A673 (cell line): ENCODE results near the gene GRID2. TPM values are rescaled to one million over a fixed set of nuclear protein-coding genes. Genes with fewer than 3 reads are reported as not detected.

ENCODE experiments used
- BruUV-seq: library from RNA; stranded (reverse); fragments of 400-500 nt; replicated peaks from 2 replicates; lab custom pipeline; 2021; lab: Mats Ljungman, UMichigan
- CTCF ChIA-PET: fragments of 300-600 bp; sonication (Branson Sonifier 250); formaldehyde crosslinking; loops from one replicate; lab custom pipeline; 2022; ENCODE audit warnings: antibody characterized with exemption; lab: Charles Lee
- POLR2A ChIA-PET: fragments of 300-600 bp; sonication (Branson Sonifier 250); formaldehyde crosslinking; loops from one replicate; lab custom pipeline; 2022; ENCODE audit warnings: antibody characterized with exemption; ENCODE audit not compliant: low non-redundant PET; lab: Charles Lee
- DNase-seq: peaks from one replicate; pipeline ENCODE4 v3.0.0-alpha.2; 2015; ENCODE audit warnings: low spot score
- H3K27ac ChIP-seq: fragments of 200-600 bp; sonication (generic); 2 replicates; pipeline ENCODE4 v1.5.1; 2016; ENCODE audit warnings: mixed run types, low read depth, mild to moderate bottlenecking, mixed read lengths, antibody characterized with exemption, low read length; ENCODE audit not compliant: poor library complexity, severe bottlenecking
- H3K27me3 ChIP-seq: fragments of 200-600 bp; sonication (generic); replicated peaks from 2 replicates; pipeline ENCODE4 v1.6.1; 2017; ENCODE audit warnings: mixed run types, low read depth, mild to moderate bottlenecking, mixed read lengths, antibody characterized with exemption, low read length; ENCODE audit not compliant: insufficient read depth, poor library complexity
- H3K36me3 ChIP-seq: fragments of 200-600 bp; sonication (generic); 2 replicates; pipeline ENCODE4 v1.6.1; 2016; ENCODE audit warnings: mixed run types, mild to moderate bottlenecking, mixed read lengths, antibody characterized with exemption, low read length; ENCODE audit not compliant: insufficient read depth, poor library complexity, severe bottlenecking
- H3K4me1 ChIP-seq: fragments of 200-600 bp; sonication (generic); 2 replicates; pipeline ENCODE4 v1.6.1; 2017; ENCODE audit warnings: mixed run types, mild to moderate bottlenecking, mixed read lengths, antibody characterized with exemption, low read length; ENCODE audit not compliant: insufficient read depth, poor library complexity, severe bottlenecking
- H3K4me3 ChIP-seq: fragments of 200-600 bp; sonication (generic); 2 replicates; pipeline ENCODE4 v1.5.1; 2016; ENCODE audit warnings: low read depth, mixed run types, mild to moderate bottlenecking, mixed read lengths, low read length; ENCODE audit not compliant: poor library complexity, severe bottlenecking
- H3K9me3 ChIP-seq: fragments of 200-600 bp; sonication (generic); 2 replicates; pipeline ENCODE4 v1.6.1; 2016; ENCODE audit warnings: mixed run types, low read depth, mild to moderate bottlenecking, mixed read lengths, antibody characterized with exemption, low read length; ENCODE audit not compliant: poor library complexity, severe bottlenecking
- EZH2 ChIP-seq: fragments of 200-600 bp; sonication (generic); IDR thresholded peaks from 2 replicates; pipeline ENCODE4 v1.6.1; 2017; ENCODE audit warnings: borderline replicate concordance, low read depth, mild to moderate bottlenecking, mixed read lengths, antibody characterized with exemption, low read length; ENCODE audit not compliant: poor library complexity, severe bottlenecking
- intact Hi-C: fragments of 100-400 bp; cut with micrococcal nuclease; formaldehyde crosslinking; loops from one replicate; pipeline ENCODE4 v1.10.0; 2022; ENCODE audit not compliant: unreplicated experiment
- total RNA-seq: library from RNA; stranded (reverse); gene quantifications from 2 replicates; pipeline ENCODE4 v1.2.3, GENCODE V29; 2021
- TF ChIP-seq, protein P1 (sequence below): fragments of 300-800, 200-600 bp; sonication (generic); conservative IDR thresholded peaks from 2 replicates; pipeline ENCODE4 v1.5.1; 2017; ENCODE audit warnings: low read depth, mild to moderate bottlenecking, antibody characterized with exemption, low read length, moderate library complexity, mixed read lengths

GRID2 gene
- total RNA-seq, 1 experiment from 2014 or later: not detected

DNA sequence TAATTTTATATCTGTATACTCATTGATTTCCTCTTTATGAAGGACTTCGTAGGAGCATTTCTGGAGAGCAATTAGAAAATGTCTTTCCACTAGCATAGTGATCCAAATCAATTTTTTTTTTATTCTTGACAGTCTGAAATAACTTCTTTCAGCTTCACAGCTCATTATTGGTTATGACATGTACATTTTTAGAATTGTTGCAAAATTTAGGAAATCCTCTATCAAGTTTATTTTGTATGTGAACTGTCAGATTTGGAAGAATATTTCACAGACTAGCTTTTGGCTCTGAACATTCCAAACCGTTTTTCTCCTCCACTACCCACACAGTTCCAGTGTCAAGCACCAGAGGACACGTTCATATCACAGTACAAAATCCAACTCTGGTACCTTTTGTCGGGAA is 1275.2 kb downstream of the GRID2 start:
- no peak for TF ChIP-seq EZH2
- TF ChIP-seq, protein P1, sequence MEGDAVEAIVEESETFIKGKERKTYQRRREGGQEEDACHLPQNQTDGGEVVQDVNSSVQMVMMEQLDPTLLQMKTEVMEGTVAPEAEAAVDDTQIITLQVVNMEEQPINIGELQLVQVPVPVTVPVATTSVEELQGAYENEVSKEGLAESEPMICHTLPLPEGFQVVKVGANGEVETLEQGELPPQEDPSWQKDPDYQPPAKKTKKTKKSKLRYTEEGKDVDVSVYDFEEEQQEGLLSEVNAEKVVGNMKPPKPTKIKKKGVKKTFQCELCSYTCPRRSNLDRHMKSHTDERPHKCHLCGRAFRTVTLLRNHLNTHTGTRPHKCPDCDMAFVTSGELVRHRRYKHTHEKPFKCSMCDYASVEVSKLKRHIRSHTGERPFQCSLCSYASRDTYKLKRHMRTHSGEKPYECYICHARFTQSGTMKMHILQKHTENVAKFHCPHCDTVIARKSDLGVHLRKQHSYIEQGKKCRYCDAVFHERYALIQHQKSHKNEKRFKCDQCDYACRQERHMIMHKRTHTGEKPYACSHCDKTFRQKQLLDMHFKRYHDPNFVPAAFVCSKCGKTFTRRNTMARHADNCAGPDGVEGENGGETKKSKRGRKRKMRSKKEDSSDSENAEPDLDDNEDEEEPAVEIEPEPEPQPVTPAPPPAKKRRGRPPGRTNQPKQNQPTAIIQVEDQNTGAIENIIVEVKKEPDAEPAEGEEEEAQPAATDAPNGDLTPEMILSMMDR: no peak
- Histone ChIP-seq H3K4me3 (no peak overlapping the region), H3K4me1 (no peaks in the 10 kb centered on the region), H3K9me3 (no peaks in the 10 kb centered on the region), H3K27me3 (no peaks in the 10 kb centered on the region), H3K27ac (no peak overlapping the region), H3K36me3 (no peaks in the 10 kb centered on the region)
- intact Hi-C loops: no loop called here
- no peak for DNase-seq
- ChIA-PET POLR2A (no interaction called here), CTCF (no interaction called here)
- BruUV-seq: no TSS peak

DNA sequence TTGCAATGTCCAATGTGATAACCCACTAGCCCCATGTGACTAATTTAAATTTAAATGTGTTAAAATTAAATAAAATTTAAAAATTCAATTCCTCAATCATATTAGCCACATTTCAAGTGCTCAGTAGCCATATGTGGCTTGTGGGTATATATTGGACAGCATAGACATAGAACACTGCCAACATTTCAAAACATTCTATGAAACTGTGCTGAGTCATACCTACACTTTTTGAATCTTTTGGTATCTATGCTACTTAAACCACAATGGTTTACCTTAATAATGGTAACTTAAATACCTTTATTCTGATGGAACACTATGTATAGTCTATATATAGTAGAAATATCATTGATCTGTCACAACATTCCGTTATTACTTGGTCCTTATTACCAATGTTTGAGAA is 1301.4 kb downstream of the GRID2 start:
- H3K27me3 ChIP-seq: no peaks in the 10 kb centered on the region
- no peaks in the 10 kb centered on the region for H3K4me1 ChIP-seq
- ChIA-PET CTCF (no interaction called here), POLR2A (no interaction called here)
- DNase-seq: no peak
- TF ChIP-seq, protein P1: no peak
- no peak for TF ChIP-seq EZH2
- no peaks in the 10 kb centered on the region for H3K9me3 ChIP-seq
- no peaks in the 10 kb centered on the region for H3K36me3 ChIP-seq
- H3K4me3 ChIP-seq: no peak overlapping the region
- no peak overlapping the region for H3K27ac ChIP-seq
- intact Hi-C loops: no loop called here
- BruUV-seq: no TSS peak

DNA sequence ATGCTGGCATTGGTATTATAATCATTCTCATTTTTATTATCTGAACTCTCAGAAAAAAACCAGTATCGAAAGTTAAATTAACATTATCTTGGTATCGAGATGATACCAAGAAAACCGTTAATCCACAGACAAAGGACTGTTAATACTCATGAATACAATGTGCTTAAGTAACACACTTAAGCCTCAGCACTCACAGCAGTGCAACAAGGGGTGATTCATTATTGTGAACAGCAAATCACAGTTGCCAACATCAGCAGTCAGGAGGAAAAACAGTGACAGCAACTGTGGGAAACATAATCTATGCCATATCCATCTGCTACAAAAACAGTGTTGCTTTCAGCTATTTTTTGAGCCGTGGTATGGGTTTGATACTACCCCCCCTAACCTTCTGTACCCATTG is 1313.8 kb downstream of the GRID2 start:
- Histone ChIP-seq H3K27ac (no peak overlapping the region), H3K9me3 (no peaks in the 10 kb centered on the region), H3K36me3 (no peaks in the 10 kb centered on the region), H3K4me1 (no peaks in the 10 kb centered on the region), H3K4me3 (no peak overlapping the region), H3K27me3 (no peaks in the 10 kb centered on the region)
- ChIA-PET POLR2A (no interaction called here), CTCF (no interaction called here)
- intact Hi-C loops: no loop called here
- DNase-seq: peak; percentile 5
- no TSS peak for BruUV-seq
- no peak for TF ChIP-seq EZH2
- TF ChIP-seq, protein P1: no peak
